Kidney tubule cell (primary cell): ENCODE measurements around the gene TUT1.
"Not testable (repeated sequence)": the region's sequence is repeated elsewhere in the genome, so short reads cannot be mapped to it uniquely, and the experiment has no call there.

ENCODE experiments used
- DNase-seq: peaks from one replicate; pipeline ENCODE4 v3.0.0-alpha.2; 2018; ENCODE audit warnings: low spot score

Gene TUT1

GRCh38 chr11:62578541-62578940 is 12.8 kb downstream of the TUT1 start:
- no peak for DNase-seq

DNA sequence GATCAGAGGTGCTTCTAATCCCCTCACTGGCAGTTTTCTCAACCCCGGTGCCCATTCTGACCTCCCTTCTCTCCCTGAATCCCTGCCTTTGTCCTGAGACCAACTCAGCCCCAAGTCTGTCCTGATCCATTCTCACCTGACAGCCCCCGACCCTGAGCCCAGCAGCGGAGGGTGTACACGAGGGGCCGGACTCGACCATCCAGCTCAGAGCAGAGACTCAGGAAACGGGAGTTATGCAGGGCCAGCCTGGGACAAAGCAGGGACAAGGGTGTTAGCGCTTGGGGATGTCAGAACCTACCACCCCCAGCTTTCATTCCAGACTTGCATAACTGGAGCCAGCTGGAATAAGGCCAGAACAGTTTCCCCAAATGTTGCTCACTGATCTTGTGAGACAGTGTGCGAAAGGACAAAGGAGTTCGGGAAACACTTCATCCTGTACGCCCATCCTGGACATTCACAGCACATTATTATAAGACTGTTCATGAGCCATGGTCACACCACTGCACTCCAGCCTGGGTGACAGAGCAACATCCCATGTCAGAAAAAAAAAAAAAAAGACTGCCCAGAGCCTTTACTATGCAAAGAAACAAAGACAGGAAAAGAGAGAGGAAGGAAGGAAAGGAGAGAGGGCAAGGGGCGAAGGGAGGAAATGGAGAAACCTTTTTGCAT is 14.1 kb downstream of the TUT1 start:
- no peak for DNase-seq

DNA sequence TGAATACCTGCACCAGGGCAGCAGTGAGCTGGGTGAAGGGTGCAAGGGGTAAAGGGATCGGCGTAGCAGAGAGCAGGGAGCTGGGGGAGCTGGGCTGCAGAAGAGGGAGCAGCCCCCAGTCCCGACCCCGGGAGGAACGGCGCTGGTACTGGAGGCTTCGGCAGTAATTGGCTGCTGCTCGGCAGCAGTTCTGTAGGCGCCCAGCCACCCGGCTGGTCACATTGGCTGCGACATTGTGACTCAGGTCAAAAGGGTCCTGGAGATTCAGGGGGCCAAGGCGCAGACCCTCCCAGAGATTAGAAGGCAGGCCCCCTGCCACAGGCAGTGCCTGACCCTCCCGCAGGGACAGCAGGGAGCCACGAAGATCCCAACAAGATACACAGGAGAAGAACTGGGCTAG is 15.5 kb downstream of the TUT1 start:
- no peak for DNase-seq

DNA sequence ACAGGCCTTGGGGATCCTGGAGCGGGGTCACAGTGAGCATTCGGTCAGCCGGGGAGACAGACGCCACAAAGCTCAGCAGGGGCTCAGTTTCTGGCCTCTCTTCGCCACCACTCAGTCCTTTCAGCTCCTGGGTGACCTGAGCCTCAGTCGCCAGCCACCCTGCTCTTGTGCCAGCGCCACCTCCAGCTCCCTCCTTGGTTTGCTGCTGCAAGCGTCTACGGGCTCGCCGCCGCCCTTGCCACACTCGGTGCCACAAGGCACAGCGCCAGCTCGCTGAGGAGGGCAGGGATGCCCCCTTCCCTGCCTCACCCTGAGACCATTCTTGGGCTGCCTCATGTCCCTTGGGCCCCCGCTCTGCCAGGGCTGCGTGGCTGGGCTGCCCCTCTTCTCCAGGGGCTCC is 16.2 kb downstream of the TUT1 start:
- DNase-seq: no peak

DNA sequence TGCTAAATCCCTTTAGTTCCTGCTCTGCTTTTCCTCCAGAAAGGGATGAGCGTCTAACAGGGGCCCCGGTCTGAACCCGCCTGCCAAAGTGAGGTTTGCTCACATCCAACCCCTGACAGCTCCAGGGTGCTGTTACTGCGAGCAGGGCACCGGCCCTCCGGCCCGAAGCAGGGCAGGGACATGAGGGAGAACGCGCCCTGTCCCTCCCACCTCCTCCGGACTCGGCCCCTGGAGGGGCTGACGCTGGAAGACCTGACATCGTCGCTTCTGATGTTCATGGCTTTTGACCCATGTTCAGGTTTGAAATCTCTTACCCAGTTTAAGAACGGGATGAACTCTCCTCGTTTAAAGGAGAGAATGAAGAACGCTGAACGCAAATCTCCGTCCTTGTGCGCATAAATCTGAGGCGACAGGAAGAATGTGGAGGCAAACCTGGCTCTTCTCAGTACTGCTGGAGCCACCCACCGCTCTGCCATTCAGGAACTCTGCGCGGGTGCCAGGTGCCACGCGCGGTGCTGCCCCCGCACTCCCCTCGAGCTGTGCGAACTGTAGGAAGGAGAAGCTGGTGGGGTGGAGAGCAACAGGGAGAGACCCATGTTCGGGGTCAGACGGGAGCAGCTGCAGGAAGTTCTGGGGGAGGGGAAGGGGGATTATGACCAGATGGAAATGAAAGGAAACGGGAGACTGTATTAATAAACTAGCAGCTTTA is 16.8 kb downstream of the TUT1 start:
- DNase-seq: no peak

DNA sequence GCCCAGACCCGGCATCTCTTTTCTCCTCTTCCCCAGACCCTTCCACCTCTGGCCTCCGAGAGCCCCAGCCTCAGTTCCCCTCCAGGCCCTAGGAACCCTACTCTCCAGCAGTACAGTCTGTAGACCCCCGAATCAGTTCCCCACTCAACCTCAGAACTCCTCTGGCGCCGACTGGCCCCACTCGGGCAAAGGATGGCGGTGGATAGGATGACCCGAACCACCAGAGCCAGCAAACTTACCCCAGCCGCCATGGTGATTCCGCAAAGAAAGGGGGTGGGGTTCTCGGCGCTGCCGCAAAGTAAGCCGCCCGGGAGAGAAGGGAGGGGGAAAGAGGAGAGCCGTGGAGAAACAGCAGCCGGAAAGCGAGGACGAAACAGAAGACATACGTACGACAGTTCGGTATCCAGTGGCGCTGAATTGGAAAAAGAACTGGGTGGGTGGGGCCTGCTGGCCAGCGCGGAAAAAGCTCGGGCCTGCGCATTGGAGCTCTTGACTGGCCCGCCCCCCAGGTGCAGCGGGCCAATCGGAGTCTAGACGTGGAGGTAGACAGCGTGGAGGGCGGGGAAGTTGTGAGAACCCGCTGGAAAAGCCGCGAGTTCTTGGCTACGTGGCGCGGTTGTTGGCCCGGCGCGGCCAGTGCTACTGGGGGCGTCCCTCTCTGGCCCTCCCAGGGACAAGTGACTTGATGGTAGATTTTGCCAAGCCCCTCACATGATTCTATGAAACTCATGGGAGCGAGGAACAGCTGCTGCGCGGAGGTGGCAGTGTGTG is 17.5 kb downstream of the TUT1 start, which contains the start of gene EEF1G:
EEF1G (minus strand) TSS at position 300 of the 771 bp plus-strand sequence; CDS start at position 251, 49 bp downstream.
- peak; percentile 100 for DNase-seq

DNA sequence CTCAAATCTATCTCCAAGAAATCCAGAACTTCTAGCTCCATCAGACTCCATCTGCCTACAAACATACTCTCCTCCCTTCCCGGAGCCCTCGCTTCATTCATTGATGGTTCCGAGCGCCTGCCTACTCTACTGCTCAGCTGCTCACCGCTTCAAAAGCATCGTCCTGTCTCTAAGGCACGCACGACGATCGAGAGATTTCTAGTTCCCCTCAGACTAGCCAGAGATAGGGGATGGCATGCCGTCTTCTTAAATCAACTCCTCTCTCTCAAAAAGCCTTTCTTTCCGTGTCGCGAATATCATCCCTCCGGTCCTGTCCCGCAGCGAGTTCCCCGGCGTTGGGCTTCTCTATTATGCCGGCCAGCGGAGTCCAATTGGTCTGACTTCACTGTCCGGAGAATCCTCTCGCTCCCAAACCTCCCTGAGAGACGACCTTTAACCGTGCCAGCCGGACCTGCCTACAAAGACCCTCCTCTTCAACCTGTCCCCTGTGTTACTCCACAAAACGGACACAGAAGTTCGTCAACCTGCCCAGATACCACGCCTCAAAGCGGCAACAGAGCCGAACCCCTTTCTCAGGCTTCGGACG is 18.2 kb downstream of the TUT1 start:
- peak; percentile 28 for DNase-seq

GRCh38 chr11:62572431-62572830 is 18.9 kb downstream of the TUT1 start:
- DNase-seq: no peak

DNA sequence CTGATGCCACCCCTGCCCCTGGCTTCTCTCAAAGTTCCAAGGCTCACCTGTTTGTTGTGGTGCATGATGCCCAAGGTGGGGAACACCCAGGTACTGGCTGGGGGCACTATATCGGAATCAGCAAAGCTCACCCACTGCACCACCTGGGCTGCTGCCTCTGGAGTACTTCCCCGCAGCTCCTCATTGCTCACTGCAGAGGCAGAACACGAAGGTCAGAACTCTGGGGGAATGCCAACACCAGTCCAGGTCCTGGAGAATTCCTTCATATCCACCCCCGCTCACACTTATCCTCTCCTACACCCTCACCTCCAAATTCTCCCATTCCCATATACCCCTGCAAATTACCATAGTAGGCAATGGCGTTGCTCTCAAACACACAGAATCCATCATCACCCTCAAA is 19.8 kb downstream of the TUT1 start:
- DNase-seq: not testable (repeated sequence)

- DNase-seq: not testable (repeated sequence)
Observed at GRCh38 chr11:62570903-62571302, 20.4 kb downstream of the TUT1 start.

DNA sequence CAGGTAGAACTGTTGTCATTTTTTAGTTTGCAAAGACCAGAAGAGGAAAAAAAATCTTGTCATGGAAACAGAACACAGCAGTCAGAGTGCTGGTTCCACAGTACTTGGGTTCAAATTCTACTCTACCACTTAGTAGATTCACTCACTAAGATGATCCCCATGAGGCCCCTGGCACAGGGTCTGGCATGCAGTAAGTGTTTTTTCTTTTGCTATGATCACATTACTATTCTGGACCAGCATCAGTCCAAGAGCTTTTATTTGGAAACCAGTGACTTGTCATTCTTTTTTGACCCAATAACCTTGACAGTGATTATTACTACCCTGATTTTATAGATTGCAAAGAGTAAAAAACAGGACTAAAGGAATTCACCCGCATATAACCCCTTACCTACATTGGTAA is 21.7 kb downstream of the TUT1 start:
- no peak for DNase-seq

GRCh38 chr11:62567018-62567633 is 24.2 kb downstream of the TUT1 start:
- DNase-seq: no peak

DNA sequence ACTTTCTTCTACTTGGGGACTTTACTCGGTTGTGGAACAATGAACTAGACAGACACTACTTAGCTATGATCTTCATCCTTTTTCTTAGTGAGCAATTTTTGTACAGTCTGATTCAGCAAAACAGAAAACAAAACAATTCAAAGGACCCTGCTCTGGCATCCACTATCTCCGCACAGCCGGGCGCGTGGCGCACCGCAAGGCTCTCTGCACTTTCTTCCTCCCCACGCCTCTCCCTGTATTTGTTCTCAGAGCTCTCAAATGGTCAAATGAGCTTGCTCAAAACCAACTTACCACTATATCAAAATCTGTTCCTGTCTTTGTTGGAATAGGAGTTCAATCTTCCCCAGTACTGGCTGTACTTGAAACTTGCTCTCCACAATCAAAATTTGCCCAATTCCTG is 25.1 kb downstream of the TUT1 start:
- no peak for DNase-seq

DNA sequence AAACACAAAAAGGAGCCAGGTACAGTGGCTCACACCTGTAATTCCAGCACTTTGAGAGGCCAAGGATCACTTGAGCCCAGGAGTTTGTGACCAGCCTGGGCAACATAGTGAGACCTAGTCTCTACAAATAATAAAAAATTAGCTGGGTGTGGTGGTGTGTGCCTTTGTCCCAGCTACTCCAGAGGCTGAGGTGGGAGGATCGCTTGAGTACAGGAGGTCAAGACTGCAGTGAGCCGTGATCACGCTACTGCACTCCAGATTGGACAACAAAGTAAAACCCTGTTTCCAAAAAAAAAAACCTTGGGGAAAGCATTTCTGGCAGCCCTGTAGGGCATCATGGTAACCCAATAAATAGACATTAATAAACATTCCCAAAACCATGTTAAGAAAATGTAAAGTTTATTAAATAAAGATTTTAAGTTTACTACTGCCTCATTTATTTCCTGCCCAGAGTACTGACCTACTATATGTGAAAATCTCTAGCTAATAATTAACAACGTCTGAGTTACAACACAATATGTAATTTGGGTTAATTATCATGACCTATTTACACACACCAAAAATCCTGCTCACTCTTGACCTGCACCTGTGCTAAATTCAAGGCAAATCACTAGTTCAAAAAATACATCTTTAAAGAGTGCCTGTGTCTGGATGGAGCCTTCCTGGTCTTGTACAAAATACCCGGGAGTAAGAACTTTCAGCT is 26.1 kb downstream of the TUT1 start:
- DNase-seq: no peak

DNA sequence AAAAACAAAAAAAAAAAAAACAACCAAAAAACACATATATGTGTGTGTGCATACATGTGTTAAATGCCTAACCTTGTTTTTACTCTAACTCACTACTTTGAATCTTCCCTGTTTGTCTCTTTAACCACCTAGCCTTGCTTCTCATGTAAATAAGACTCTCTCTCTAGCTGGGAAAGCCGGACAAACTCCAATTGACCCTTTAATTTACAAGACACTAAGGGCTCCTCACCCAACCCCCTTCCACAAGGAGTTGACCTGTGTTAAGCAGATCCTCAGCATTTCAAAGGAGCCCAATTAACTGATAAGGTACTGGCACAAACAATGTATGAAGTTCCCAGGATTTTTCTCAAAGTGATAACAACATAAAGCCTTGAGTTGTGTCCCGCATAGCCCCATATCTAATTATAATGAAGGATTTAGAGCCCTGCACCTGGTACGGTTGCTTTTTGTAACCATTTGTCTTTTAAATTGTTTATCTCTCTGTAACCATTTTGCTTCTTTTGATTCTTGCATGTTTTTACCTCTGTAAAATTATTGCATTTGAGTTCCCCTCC is 29.6 kb downstream of the TUT1 start:
- DNase-seq: not testable (repeated sequence)

DNA sequence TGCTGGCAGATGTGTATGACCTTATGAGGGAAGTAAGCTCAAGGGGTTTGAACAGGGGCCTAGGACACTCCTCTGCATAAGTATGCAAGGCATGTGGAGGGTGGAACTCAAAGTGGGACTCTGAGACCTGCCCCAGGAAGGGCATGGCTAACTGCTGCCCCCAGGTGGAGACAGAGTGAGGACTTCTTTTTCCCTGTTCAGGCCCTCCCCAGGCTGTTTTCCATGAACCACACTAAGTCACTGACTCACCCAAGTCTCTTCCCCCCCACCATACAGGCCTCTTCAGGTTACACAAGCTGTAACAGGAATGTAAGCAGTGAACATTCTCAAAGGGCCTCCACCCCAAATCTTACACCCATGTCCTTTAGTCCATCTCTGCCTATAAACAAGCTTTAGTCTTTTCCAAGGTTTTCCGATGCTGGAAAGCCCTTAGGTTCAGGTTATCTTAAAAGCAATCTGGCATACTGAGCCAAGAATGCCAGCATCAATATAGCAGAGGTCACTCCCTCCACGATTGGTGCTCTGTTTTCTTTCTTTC is 30.7 kb downstream of the TUT1 start:
- DNase-seq: peak; percentile 97

DNA sequence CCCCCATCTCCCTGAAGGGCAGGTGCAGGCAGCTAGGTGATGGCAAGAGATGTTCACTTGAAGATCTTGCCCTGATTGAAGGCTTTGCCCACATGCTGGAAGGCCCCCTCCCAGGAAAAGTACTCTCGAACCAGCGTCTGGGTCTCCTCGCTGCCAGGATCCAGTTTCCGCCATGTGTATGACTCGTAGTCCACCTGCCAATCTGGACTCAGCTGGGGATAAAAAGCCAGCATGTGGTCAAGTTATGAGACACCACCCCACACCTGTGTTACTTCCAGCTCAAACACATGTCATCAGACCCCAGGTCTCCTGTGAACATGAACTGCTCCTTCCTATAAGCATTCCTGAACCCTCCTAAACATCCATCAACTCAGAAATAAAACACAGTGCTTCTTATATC is 31.7 kb downstream of the TUT1 start:
- DNase-seq: peak; percentile 60

DNA sequence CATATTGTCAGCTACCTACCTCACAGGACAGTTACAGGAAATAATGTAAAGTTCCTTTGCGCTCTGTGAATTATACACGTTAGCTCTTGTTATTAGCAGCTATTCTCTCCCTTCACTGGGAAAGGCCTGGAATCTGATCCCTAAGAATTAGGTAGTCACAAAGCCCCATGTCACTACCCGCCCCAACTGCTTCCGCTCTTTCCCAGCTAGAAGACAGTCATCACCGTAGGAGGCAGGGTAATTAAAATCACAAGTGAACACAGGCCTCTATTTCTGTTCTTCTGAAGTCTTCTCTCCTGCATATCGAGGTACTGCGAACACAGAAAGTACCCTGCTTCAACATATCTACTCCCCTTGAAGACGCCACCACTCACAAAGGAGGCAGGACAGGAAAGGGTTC is 32.1 kb downstream of the TUT1 start:
- no peak for DNase-seq

DNA sequence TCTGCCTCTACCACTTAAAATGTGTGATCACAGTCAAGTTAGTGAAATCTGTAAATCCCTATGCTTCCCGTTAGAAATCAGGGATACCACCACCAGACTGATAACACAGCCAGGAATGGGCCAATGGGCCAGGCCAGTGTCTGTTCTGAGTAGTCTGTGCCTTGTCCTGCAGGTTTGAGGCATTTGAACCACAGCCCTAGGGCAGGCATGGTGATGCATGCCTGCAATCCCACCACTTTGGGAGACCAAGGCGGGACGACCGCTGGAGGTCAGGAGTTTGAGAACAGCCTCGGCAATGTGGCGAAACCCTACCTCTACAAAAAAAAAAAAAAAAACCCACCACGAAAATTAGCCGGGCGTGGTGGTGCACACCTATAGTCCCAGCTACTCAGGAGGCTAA is 32.7 kb downstream of the TUT1 start:
- DNase-seq: no peak

- DNase-seq: peak; percentile 61
Observed at GRCh38 chr11:62556875-62557631, 34.3 kb downstream of the TUT1 start.
